HG03108 (cell line): ENCODE data around the gene ATP1A3.

Source experiments
- ATAC-seq: cut with Tn5 transposase; IDR thresholded peaks from one replicate; pipeline ENCODE4 v1.9.1; 2021; ENCODE audit warnings: moderate library complexity; ENCODE audit not compliant: unreplicated experiment

Gene ATP1A3

GRCh38 chr19:41930926-41931592, 63.0 kb downstream of the ATP1A3 start:
- ATAC-seq: no peak

- ATAC-seq: no peak
Observed at GRCh38 chr19:41930322-41930722, 63.7 kb downstream of the ATP1A3 start.

- no peak for ATAC-seq
Observed at GRCh38 chr19:41929536-41930071, 64.4 kb downstream of the ATP1A3 start.

- ATAC-seq: no peak
Observed at GRCh38 chr19:41928754-41929535, 65.1 kb downstream of the ATP1A3 start.

GRCh38 chr19:41928221-41928683, 65.8 kb downstream of the ATP1A3 start, which contains the start of gene ERFL:
Gene ERFL (minus strand): TSS chr19:41928449. CDS start chr19:41912919, 15,530 bp downstream.
- no peak for ATAC-seq

GRCh38 chr19:41927497-41928192, 66.4 kb downstream of the ATP1A3 start:
- ATAC-seq: no peak

- no peak for ATAC-seq
Observed at GRCh38 chr19:41926763-41927496, 67.1 kb downstream of the ATP1A3 start.

- ATAC-seq: no peak
Observed at GRCh38 chr19:41926028-41926762, 67.8 kb downstream of the ATP1A3 start.

- ATAC-seq: no peak
Observed at GRCh38 chr19:41925208-41926003, 68.6 kb downstream of the ATP1A3 start.

GRCh38 chr19:41924151-41925145, 69.6 kb downstream of the ATP1A3 start:
- no peak for ATAC-seq

GRCh38 chr19:41923045-41923788, 70.8 kb downstream of the ATP1A3 start:
- ATAC-seq: no peak

GRCh38 chr19:41922585-41922984, 71.4 kb downstream of the ATP1A3 start:
- ATAC-seq: no peak

GRCh38 chr19:41921577-41922576, 72.2 kb downstream of the ATP1A3 start:
- no peak for ATAC-seq

GRCh38 chr19:41920882-41921576, 73.0 kb downstream of the ATP1A3 start:
- no peak for ATAC-seq

- ATAC-seq: no peak
Observed at GRCh38 chr19:41919948-41920712, 73.9 kb downstream of the ATP1A3 start.
